ENCODE results near the gene DUSP23. TPM values are rescaled to one million over a fixed set of nuclear protein-coding genes. Genes with fewer than 3 reads are reported as not detected.

DUSP23 gene
- total RNA-seq, 2 experiments from 2014 or later, result 1.2 to 2.0 TPM

DNA sequence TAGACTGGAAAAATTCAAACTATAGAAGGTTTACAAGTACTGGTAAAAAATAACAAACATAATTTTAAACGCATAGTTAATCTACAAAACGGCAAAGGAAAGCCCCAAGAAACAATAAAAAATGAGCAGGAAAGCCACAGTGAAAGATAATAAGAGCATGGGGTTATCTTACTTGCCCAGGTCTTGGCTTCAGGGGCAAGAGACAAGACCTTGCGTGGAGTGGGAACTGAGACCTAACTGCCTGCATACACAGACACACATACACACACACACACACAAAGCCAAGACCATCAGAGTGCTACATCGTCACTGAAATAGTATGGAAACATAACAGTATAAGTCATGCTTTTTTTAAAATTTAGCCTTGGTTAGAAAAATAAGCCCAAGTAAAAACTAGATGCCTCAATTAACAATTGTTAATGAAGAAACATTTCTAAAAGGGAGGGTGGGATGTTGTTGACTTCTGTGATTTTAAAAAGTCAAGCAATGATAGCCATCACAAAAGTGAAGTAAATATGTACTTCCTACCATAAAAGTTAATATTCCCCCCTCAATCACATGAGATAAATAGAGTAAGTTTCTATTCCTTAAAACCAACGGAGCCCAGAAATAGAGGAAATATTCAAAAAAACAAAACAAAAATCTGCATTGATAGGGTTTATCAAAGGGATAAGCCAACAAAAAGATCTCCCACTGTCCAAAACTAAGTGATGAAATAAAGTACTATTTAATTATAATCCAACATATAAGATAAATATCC is 36.9 kb upstream of the DUSP23 start:
- Histone ChIP-seq H4K20me1 (ENCODE audit: insufficient read depth, low read length) (no peaks in the 10 kb centered on the region), H3K36me3 (ENCODE audit: insufficient read depth, low read length) (no peaks in the 10 kb centered on the region), H3K4me2 (ENCODE audit: low read length) (no peak overlapping the region), H3K9me3 (ENCODE audit: low read length) (no peaks in the 10 kb centered on the region), H3K4me3 (ENCODE audit: low read depth, low read length, poor library complexity, severe bottlenecking) (no peak overlapping the region), H3K27ac (ENCODE audit: low read depth, low read length, poor library complexity, severe bottlenecking) (no peak overlapping the region), H2AFZ (ENCODE audit: low read length) (no peak overlapping the region), H3K9me2 (ENCODE audit: insufficient read depth, low read length) (no peaks in the 10 kb centered on the region), H3K4me1 (ENCODE audit: insufficient read depth, low read length, poor library complexity, severe bottlenecking) (no peaks in the 10 kb centered on the region), H3K79me2 (ENCODE audit: insufficient read depth, low read depth, low read length) (no peaks in the 10 kb centered on the region)
- intact Hi-C loops (cut with micrococcal nuclease; ENCODE audit: unreplicated experiment), result no loop called here
- no peak for DNase-seq (ENCODE audit: low spot score)
- BruUV-seq (replicated peaks), result no TSS peak
- CTCF ChIA-PET (ENCODE audit: unreplicated experiment), result no interaction called here
- POLR2A ChIA-PET, result no interaction called here
- TF ChIP-seq, protein P1, sequence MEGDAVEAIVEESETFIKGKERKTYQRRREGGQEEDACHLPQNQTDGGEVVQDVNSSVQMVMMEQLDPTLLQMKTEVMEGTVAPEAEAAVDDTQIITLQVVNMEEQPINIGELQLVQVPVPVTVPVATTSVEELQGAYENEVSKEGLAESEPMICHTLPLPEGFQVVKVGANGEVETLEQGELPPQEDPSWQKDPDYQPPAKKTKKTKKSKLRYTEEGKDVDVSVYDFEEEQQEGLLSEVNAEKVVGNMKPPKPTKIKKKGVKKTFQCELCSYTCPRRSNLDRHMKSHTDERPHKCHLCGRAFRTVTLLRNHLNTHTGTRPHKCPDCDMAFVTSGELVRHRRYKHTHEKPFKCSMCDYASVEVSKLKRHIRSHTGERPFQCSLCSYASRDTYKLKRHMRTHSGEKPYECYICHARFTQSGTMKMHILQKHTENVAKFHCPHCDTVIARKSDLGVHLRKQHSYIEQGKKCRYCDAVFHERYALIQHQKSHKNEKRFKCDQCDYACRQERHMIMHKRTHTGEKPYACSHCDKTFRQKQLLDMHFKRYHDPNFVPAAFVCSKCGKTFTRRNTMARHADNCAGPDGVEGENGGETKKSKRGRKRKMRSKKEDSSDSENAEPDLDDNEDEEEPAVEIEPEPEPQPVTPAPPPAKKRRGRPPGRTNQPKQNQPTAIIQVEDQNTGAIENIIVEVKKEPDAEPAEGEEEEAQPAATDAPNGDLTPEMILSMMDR (conservative IDR thresholded peaks at IDR 0.05; ENCODE audit: low read length), result no peak
- no peak for TF ChIP-seq EZH2phosphoT487 (IDR thresholded peaks at IDR 0.05; ENCODE audit: borderline replicate concordance, low read depth, low read length)

DNA sequence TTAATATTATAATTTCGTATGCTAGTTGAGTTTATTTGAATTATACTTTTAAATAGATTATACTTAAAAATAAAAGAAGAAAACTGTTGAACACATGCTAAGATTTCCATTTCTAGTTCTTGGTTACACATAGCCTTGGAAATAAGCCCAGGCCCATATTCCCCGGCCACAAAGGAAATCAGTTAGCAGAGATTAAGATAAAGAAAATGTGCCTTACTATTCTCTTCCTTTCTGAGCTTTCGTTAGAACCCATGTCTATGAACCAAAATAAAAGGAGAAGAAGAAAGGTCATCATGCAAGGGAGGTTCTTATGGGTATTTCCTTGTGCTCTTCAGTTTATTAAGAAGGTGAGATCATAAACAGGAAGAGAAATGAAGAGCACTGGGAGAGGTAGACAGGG is 34.1 kb upstream of the DUSP23 start:
- Histone ChIP-seq H2AFZ (ENCODE audit: low read length) (no peak overlapping the region), H3K4me2 (ENCODE audit: low read length) (no peak overlapping the region), H3K4me3 (ENCODE audit: low read depth, low read length, poor library complexity, severe bottlenecking) (no peak overlapping the region), H3K27ac (ENCODE audit: low read depth, low read length, poor library complexity, severe bottlenecking) (no peak overlapping the region), H3K9me3 (ENCODE audit: low read length) (no peaks in the 10 kb centered on the region), H3K9me2 (ENCODE audit: insufficient read depth, low read length) (no peaks in the 10 kb centered on the region), H3K4me1 (ENCODE audit: insufficient read depth, low read length, poor library complexity, severe bottlenecking) (no peaks in the 10 kb centered on the region), H4K20me1 (ENCODE audit: insufficient read depth, low read length) (no peaks in the 10 kb centered on the region), H3K79me2 (ENCODE audit: insufficient read depth, low read depth, low read length) (no peaks in the 10 kb centered on the region), H3K36me3 (ENCODE audit: insufficient read depth, low read length) (no peaks in the 10 kb centered on the region)
- BruUV-seq (replicated peaks), result no TSS peak
- ChIA-PET POLR2A (no interaction called here), CTCF (ENCODE audit: unreplicated experiment) (no interaction called here)
- intact Hi-C loops (cut with micrococcal nuclease; ENCODE audit: unreplicated experiment), result no loop called here
- no peak for DNase-seq (ENCODE audit: low spot score)
- no peak for TF ChIP-seq EZH2phosphoT487 (IDR thresholded peaks at IDR 0.05; ENCODE audit: borderline replicate concordance, low read depth, low read length)
- TF ChIP-seq, protein P1 (conservative IDR thresholded peaks at IDR 0.05; ENCODE audit: low read length), result no peak

DNA sequence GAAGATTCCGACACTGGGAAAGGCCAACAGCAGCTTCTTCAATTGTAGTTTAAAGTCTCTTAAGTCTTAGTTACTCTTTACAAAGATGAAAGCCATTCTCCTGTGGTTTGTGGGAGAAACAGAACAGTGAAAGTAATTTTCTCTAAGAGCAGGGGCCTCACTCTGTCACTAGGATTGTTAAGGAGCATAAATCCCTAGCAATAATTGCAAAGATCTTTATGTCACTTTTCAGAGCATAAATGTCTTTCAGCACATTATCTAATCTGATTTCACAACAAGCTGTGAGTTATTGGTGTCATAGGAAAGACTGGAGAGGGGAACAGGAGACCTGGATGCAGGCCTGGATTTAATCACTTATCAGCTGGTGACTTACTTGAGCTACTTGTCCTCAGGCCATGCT is 32.4 kb upstream of the DUSP23 start:
- DNase-seq (ENCODE audit: low spot score), result no peak
- Histone ChIP-seq H3K4me2 (ENCODE audit: low read length) (no peak overlapping the region), H2AFZ (ENCODE audit: low read length) (no peak overlapping the region), H3K4me1 (ENCODE audit: insufficient read depth, low read length, poor library complexity, severe bottlenecking) (no peaks in the 10 kb centered on the region), H3K79me2 (ENCODE audit: insufficient read depth, low read depth, low read length) (no peaks in the 10 kb centered on the region), H3K36me3 (ENCODE audit: insufficient read depth, low read length) (no peaks in the 10 kb centered on the region), H3K4me3 (ENCODE audit: low read depth, low read length, poor library complexity, severe bottlenecking) (no peak overlapping the region), H3K9me3 (ENCODE audit: low read length) (no peaks in the 10 kb centered on the region), H3K27ac (ENCODE audit: low read depth, low read length, poor library complexity, severe bottlenecking) (no peak overlapping the region), H3K9me2 (ENCODE audit: insufficient read depth, low read length) (no peaks in the 10 kb centered on the region), H4K20me1 (ENCODE audit: insufficient read depth, low read length) (no peaks in the 10 kb centered on the region)
- CTCF ChIA-PET (ENCODE audit: unreplicated experiment), result no interaction called here
- POLR2A ChIA-PET, result no interaction called here
- intact Hi-C loops (cut with micrococcal nuclease; ENCODE audit: unreplicated experiment), result no loop called here
- no peak for TF ChIP-seq EZH2phosphoT487 (IDR thresholded peaks at IDR 0.05; ENCODE audit: borderline replicate concordance, low read depth, low read length)
- TF ChIP-seq, protein P1 (conservative IDR thresholded peaks at IDR 0.05; ENCODE audit: low read length), result no peak
- BruUV-seq (replicated peaks), result no TSS peak
